Chondrocyte (in vitro differentiated cells): ENCODE results near the gene CFAP74. TPM values are rescaled to one million over a fixed set of nuclear protein-coding genes. Genes with fewer than 3 reads are reported as not detected.
A peak's percentile ranks its signal among the peaks of the same experiment; 100 is the strongest.

Source experiments
- DNase-seq: peaks from one replicate; pipeline ENCODE4 v3.0.0; 2021; ENCODE audit warnings: mixed read lengths, low spot score
- H3K27ac Mint-ChIP-seq: one replicate; pipeline ENCODE4 v1.8.0; 2021; ENCODE audit warnings: mild to moderate bottlenecking, moderate library complexity, mixed read lengths; ENCODE audit not compliant: unreplicated experiment
- H3K27me3 Mint-ChIP-seq: 2 replicates; pipeline ENCODE4 v1.8.0; 2021; ENCODE audit warnings: low read depth, mixed read lengths
- H3K36me3 Mint-ChIP-seq: 2 replicates; pipeline ENCODE4 v1.8.0; 2021; ENCODE audit warnings: low read depth, mixed read lengths
- H3K4me1 Mint-ChIP-seq: 2 replicates; pipeline ENCODE4 v1.8.0; 2021; ENCODE audit warnings: low read depth, mild to moderate bottlenecking, mixed read lengths
- H3K4me3 Mint-ChIP-seq: one replicate; pipeline ENCODE4 v1.8.0; 2021; ENCODE audit warnings: mild to moderate bottlenecking, moderate library complexity, mixed read lengths; ENCODE audit not compliant: unreplicated experiment
- H3K9me3 Mint-ChIP-seq: 2 replicates; pipeline ENCODE4 v1.8.0; 2021; ENCODE audit warnings: low read depth, mixed read lengths
- CTCF ChIP-seq: fragments of 200-600 bp; sonication (generic); IDR thresholded peaks from 2 replicates; pipeline ENCODE4 v1.5.0; 2021; ENCODE audit warnings: antibody characterized with exemption, mild to moderate bottlenecking, moderate library complexity
- total RNA-seq: library from RNA; stranded (reverse); gene quantifications from 3 replicates; pipeline ENCODE4 v1.2.1, GENCODE V29; 2021

Gene CFAP74
- total RNA-seq, 1 donor from 2014 or later, result not detected

- TF ChIP-seq CTCF, result no peak
- no peak overlapping the region for H3K27ac Mint-ChIP-seq
- H3K4me3 Mint-ChIP-seq, result no peak overlapping the region
- no peaks in the 10 kb centered on the region for H3K9me3 Mint-ChIP-seq
- H3K36me3 Mint-ChIP-seq, result no peaks in the 10 kb centered on the region
- peak; percentile 74 for DNase-seq
- H3K27me3 Mint-ChIP-seq, result peaks cover 58% of the 10 kb centered on the region
- H3K4me1 Mint-ChIP-seq, result no peaks in the 10 kb centered on the region
Observed at GRCh38 chr1:2009101-2010053, 5.8 kb upstream of the CFAP74 start.

GRCh38 chr1:2004856-2005255 is 1.3 kb upstream of the CFAP74 start:
- Mint-ChIP-seq H3K4me1 (peaks cover 3% of the 10 kb centered on the region), H3K4me3 (no peak overlapping the region), H3K9me3 (no peaks in the 10 kb centered on the region), H3K36me3 (no peaks in the 10 kb centered on the region), H3K27ac (no peak overlapping the region), H3K27me3 (peaks cover 37% of the 10 kb centered on the region)
- peak; percentile 72 for DNase-seq
- no peak for TF ChIP-seq CTCF

DNA sequence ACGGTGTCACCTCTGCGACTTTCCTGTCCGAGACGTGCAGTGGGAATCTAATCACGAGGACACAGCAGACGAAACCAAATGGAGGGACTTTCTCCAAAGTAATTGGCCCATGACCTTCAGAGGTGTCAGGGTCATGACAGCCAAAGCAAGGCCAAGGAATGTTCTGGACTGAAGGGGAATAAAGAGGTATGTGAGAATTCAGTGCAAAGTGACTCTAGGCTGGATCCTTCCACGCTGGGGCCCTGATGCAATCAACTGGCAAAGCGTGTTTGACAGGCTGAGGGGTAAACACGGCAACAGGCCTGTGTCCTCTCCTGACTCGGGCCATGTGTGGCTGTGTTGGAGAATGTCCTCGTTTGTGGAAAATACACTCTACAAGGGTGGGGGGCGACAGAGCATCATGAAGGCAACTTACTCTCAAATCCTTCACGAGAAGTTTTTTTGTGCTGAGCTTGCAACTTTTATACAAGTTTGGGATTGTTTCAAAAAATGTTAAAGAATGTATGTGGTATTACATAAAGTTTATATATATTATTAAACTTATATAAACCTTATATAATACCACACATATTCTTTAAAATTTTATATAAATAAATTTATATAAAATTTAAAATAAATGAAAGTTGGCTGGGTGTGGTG is 1.7 kb downstream of the CFAP74 start:
- Mint-ChIP-seq H3K9me3 (no peaks in the 10 kb centered on the region), H3K27me3 (peaks cover 27% of the 10 kb centered on the region), H3K4me1 (peaks cover 3% of the 10 kb centered on the region), H3K36me3 (no peaks in the 10 kb centered on the region), H3K27ac (no peak overlapping the region), H3K4me3 (no peak overlapping the region)
- no peak for DNase-seq
- no peak for TF ChIP-seq CTCF

GRCh38 chr1:2000850-2001249 is 2.7 kb downstream of the CFAP74 start:
- Mint-ChIP-seq H3K27me3 (peaks cover 26% of the 10 kb centered on the region), H3K36me3 (no peaks in the 10 kb centered on the region), H3K27ac (no peak overlapping the region), H3K9me3 (no peaks in the 10 kb centered on the region), H3K4me1 (peaks cover 3% of the 10 kb centered on the region), H3K4me3 (no peak overlapping the region)
- TF ChIP-seq CTCF, result no peak
- DNase-seq, result peak; percentile 50

GRCh38 chr1:2000432-2000831 is 3.2 kb downstream of the CFAP74 start:
- Mint-ChIP-seq H3K27ac (no peak overlapping the region), H3K27me3 (peaks cover 24% of the 10 kb centered on the region)

More at GRCh38 chr1:2000432-2000831, 3.2 kb downstream of the CFAP74 start:
- no peak for TF ChIP-seq CTCF
- Mint-ChIP-seq H3K9me3 (no peaks in the 10 kb centered on the region), H3K4me1 (peaks cover 3% of the 10 kb centered on the region), H3K36me3 (no peaks in the 10 kb centered on the region), H3K4me3 (no peak overlapping the region)
- no peak for DNase-seq
